ENCODE measurements around the gene CIDEA.

Gene CIDEA

DNA sequence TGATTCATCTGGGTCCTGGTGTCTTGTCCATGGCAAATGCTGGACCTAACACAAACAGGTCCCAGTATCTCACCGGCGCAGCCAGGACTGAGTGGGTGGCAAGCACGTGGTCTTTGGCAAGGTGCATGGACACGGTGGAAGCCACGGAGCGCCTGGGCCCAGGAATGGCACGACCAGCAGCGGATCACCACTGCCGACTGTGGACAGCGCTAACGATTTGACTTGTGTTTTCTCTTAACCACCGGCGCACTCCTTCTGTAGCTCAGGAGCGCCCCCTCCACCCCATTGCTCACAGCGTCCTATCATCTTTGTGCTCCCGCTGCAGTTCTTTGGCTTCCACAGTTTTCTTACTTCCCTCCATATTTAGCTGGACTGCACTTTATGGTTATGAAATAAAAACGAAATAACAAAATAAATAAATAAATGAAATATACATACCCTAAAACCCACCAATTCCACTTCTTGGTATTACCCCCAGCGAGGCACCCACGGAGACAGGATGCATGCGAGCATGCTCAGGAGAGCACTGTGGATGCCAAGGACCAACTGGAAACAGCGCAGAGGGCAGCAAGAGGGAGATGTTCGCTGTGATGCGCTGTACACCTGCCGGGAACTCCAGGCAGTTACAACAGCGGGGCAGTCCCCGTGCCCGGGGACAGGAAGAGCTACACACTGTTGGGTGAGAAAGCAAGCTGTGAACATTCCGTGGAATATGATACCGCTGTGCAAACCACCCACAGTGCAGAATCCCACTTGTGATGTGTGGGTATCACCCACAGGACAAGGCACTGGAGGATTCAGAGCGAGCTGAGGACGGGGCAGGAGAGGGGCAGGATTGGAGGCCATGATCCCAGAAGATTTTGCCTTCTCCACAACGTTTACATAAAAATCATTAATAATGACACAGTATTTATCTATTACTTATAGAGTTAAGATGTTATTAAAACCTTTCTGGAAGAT, 7.0 kb upstream of the CIDEA start:
- DNase-seq = no peak
- Histone ChIP-seq H3K9me3 (no peaks in the 10 kb centered on the region), H3K27me3 (no peaks in the 10 kb centered on the region), H3K4me3 (ENCODE audit: low read depth, low read length) (no peak overlapping the region), H3K36me3 (no peaks in the 10 kb centered on the region), H3K4me1 (no peaks in the 10 kb centered on the region)
- TF ChIP-seq, protein P1, sequence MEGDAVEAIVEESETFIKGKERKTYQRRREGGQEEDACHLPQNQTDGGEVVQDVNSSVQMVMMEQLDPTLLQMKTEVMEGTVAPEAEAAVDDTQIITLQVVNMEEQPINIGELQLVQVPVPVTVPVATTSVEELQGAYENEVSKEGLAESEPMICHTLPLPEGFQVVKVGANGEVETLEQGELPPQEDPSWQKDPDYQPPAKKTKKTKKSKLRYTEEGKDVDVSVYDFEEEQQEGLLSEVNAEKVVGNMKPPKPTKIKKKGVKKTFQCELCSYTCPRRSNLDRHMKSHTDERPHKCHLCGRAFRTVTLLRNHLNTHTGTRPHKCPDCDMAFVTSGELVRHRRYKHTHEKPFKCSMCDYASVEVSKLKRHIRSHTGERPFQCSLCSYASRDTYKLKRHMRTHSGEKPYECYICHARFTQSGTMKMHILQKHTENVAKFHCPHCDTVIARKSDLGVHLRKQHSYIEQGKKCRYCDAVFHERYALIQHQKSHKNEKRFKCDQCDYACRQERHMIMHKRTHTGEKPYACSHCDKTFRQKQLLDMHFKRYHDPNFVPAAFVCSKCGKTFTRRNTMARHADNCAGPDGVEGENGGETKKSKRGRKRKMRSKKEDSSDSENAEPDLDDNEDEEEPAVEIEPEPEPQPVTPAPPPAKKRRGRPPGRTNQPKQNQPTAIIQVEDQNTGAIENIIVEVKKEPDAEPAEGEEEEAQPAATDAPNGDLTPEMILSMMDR (IDR thresholded peaks at IDR 0.05; ENCODE audit: low read depth, low read length) = no peak

GRCh38 chr18:12247946-12248345, 6.2 kb upstream of the CIDEA start:
- DNase-seq = no peak
- TF ChIP-seq, protein P1 (IDR thresholded peaks at IDR 0.05; ENCODE audit: low read depth, low read length) = no peak
- no peaks in the 10 kb centered on the region for H3K9me3 ChIP-seq
- H3K36me3 ChIP-seq = no peaks in the 10 kb centered on the region
- peaks cover 4% of the 10 kb centered on the region; the same call in 1 of the 2 replicates for H3K27me3 ChIP-seq
- no peaks in the 10 kb centered on the region for H3K4me1 ChIP-seq
- H3K4me3 ChIP-seq (ENCODE audit: low read depth, low read length) = no peak overlapping the region

- no peak for DNase-seq
- TF ChIP-seq, protein P1 (IDR thresholded peaks at IDR 0.05; ENCODE audit: low read depth, low read length) = no peak
- H3K4me3 ChIP-seq (ENCODE audit: low read depth, low read length) = no peak overlapping the region
- H3K27me3 ChIP-seq = peaks cover 15% of the 10 kb centered on the region
- no peaks in the 10 kb centered on the region for H3K4me1 ChIP-seq
- H3K36me3 ChIP-seq = no peaks in the 10 kb centered on the region
- no peaks in the 10 kb centered on the region for H3K9me3 ChIP-seq
These were observed 5.0 kb upstream of the CIDEA start for GRCh38 chr18:12248926-12249720.

DNA sequence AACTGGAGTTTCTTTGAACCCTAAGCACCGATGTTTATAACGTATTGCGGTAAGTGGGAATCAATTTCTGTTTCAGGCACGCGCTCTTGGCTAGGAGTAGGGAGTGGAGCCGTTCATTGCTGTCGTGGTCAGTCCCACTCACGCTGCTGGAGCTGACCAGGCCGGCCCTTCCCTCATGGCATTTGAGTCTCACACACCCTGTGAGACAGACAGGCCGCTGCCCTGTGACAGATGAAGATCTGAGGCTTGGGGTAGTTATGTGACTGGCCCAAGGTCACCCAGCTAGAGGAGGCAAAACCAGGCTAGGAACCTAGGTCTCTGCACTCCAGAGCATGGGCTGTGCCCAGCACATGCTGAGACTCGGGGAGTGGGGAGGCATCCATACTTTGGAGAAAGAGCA, 2.9 kb upstream of the CIDEA start:
- Histone ChIP-seq H3K4me1 (no peaks in the 10 kb centered on the region), H3K27me3 (peaks cover 22% of the 10 kb centered on the region), H3K36me3 (no peaks in the 10 kb centered on the region), H3K9me3 (no peaks in the 10 kb centered on the region), H3K4me3 (ENCODE audit: low read depth, low read length) (no peak overlapping the region)
- TF ChIP-seq, protein P1 (IDR thresholded peaks at IDR 0.05; ENCODE audit: low read depth, low read length) = no peak
- no peak for DNase-seq

- TF ChIP-seq, protein P1 (IDR thresholded peaks at IDR 0.05; ENCODE audit: low read depth, low read length) = no peak
- Histone ChIP-seq H3K4me3 (ENCODE audit: low read depth, low read length) (no peak overlapping the region), H3K4me1 (no peaks in the 10 kb centered on the region), H3K9me3 (no peaks in the 10 kb centered on the region), H3K27me3 (peaks cover 22% of the 10 kb centered on the region), H3K36me3 (no peaks in the 10 kb centered on the region)
- no peak for DNase-seq
These were observed 2.1 kb upstream of the CIDEA start for GRCh38 chr18:12252061-12252460.

All from BE2C (cell line).